HAP-1 (cell line): ENCODE measurements around the gene TNN.
"Not testable (repeated sequence)": the region's sequence is repeated elsewhere in the genome, so short reads cannot be mapped to it uniquely, and the experiment has no call there.

ENCODE experiments used
- DNase-seq, 2 experiments: peaks; one replicate each; pipeline ENCODE4 v3.0.0-alpha.2; 2016 to 2020; ENCODE audit warnings: low spot score in 2 of 2
- H3K27me3 ChIP-seq: fragments of 250-450 bp; sonication (Bioruptor Pico); 2 replicates; pipeline ENCODE4 v1.5.1; 2020; ENCODE audit warnings: low read depth, mild to moderate bottlenecking, moderate library complexity
- H3K36me3 ChIP-seq: fragments of 250-450 bp; sonication (Bioruptor Pico); replicated peaks from 2 replicates; pipeline ENCODE4 v1.5.1; 2020; ENCODE audit warnings: mild to moderate bottlenecking
- H3K4me1 ChIP-seq: fragments of 250-450 bp; sonication (Bioruptor Pico); 2 replicates; pipeline ENCODE4 v1.5.1; 2020; ENCODE audit warnings: mild to moderate bottlenecking
- H3K4me3 ChIP-seq: fragments of 250-450 bp; sonication (Bioruptor Pico); 2 replicates; pipeline ENCODE4 v1.5.1; 2020; ENCODE audit warnings: mild to moderate bottlenecking, moderate library complexity
- H3K9me3 ChIP-seq: fragments of 250-450 bp; sonication (Bioruptor Pico); 2 replicates; pipeline ENCODE4 v1.5.1; 2020; ENCODE audit warnings: mild to moderate bottlenecking, moderate library complexity
- in situ Hi-C: fragments of 300-500 bp; cut with MboI; formaldehyde crosslinking; loops from 3 replicates; pipeline ENCODE4 v1.14.3; 2020; ENCODE audit warnings: low sequenced_read_pairs, inconsistent platforms, mixed read lengths

TNN gene

GRCh38 chr1:175099916-175100315 lies 32.3 kb downstream of the TNN start:
- no peaks in the 10 kb centered on the region for H3K36me3 ChIP-seq
- in situ Hi-C loops: no loop called here
- DNase-seq: no peak
- no peaks in the 10 kb centered on the region for H3K27me3 ChIP-seq
- no peaks in the 10 kb centered on the region for H3K4me1 ChIP-seq
- no peaks in the 10 kb centered on the region for H3K9me3 ChIP-seq
- no peak overlapping the region for H3K4me3 ChIP-seq

- H3K9me3 ChIP-seq, DNase-seq, H3K4me3 ChIP-seq, H3K36me3 ChIP-seq, in situ Hi-C loops, H3K27me3 ChIP-seq, H3K4me1 ChIP-seq: not testable (repeated sequence)
Observed at GRCh38 chr1:175102166-175102565, 34.5 kb downstream of the TNN start.

- H3K36me3 ChIP-seq, H3K4me3 ChIP-seq, in situ Hi-C loops, DNase-seq, H3K4me1 ChIP-seq, H3K9me3 ChIP-seq, H3K27me3 ChIP-seq: not testable (repeated sequence)
Observed at GRCh38 chr1:175106536-175106935, 38.9 kb downstream of the TNN start.

GRCh38 chr1:175108331-175108820 lies 40.7 kb downstream of the TNN start:
- H3K27me3 ChIP-seq, in situ Hi-C loops, H3K4me3 ChIP-seq, H3K9me3 ChIP-seq, H3K36me3 ChIP-seq, DNase-seq, H3K4me1 ChIP-seq: not testable (repeated sequence)

- no peak overlapping the region for H3K4me3 ChIP-seq
- DNase-seq: no peak
- no peaks in the 10 kb centered on the region for H3K27me3 ChIP-seq
- in situ Hi-C loops: no loop called here
- no peaks in the 10 kb centered on the region for H3K9me3 ChIP-seq
- peaks cover 3% of the 10 kb centered on the region; the same call in 1 of the 2 replicates for H3K4me1 ChIP-seq
- no peaks in the 10 kb centered on the region for H3K36me3 ChIP-seq
Observed at GRCh38 chr1:175114996-175115395, 47.4 kb downstream of the TNN start.

- in situ Hi-C loops: no loop called here
- no peak for DNase-seq
- peaks cover 3% of the 10 kb centered on the region; the same call in 1 of the 2 replicates for H3K4me1 ChIP-seq
- H3K9me3 ChIP-seq: no peaks in the 10 kb centered on the region
- H3K4me3 ChIP-seq: no peak overlapping the region
- no peaks in the 10 kb centered on the region for H3K27me3 ChIP-seq
- no peaks in the 10 kb centered on the region for H3K36me3 ChIP-seq
Observed at GRCh38 chr1:175116210-175116798, 48.7 kb downstream of the TNN start.

GRCh38 chr1:175116903-175117302 lies 49.3 kb downstream of the TNN start:
- no peak for DNase-seq
- H3K4me3 ChIP-seq: no peak overlapping the region
- no peaks in the 10 kb centered on the region for H3K9me3 ChIP-seq
- in situ Hi-C loops: no loop called here
- peaks cover 3% of the 10 kb centered on the region; the same call in 1 of the 2 replicates for H3K4me1 ChIP-seq
- H3K27me3 ChIP-seq: no peaks in the 10 kb centered on the region
- no peaks in the 10 kb centered on the region for H3K36me3 ChIP-seq

GRCh38 chr1:175118375-175119367 lies 51.0 kb downstream of the TNN start:
- Histone ChIP-seq H3K36me3 (no peaks in the 10 kb centered on the region), H3K9me3 (no peaks in the 10 kb centered on the region), H3K27me3 (no peaks in the 10 kb centered on the region), H3K4me3 (no peak overlapping the region), H3K4me1 (peaks cover 3% of the 10 kb centered on the region; the same call in 1 of the 2 replicates)
- DNase-seq: no peak
- in situ Hi-C loops: no loop called here

GRCh38 chr1:175120511-175120910 lies 52.9 kb downstream of the TNN start:
- Histone ChIP-seq H3K27me3 (no peaks in the 10 kb centered on the region), H3K9me3 (no peaks in the 10 kb centered on the region), H3K4me3 (no peak overlapping the region), H3K4me1 (peaks cover 3% of the 10 kb centered on the region; the same call in 1 of the 2 replicates), H3K36me3 (no peaks in the 10 kb centered on the region)
- in situ Hi-C loops: no loop called here
- DNase-seq: no peak

- H3K4me1 ChIP-seq: peaks cover 10% of the 10 kb centered on the region
- in situ Hi-C loops: no loop called here
- H3K27me3 ChIP-seq: no peaks in the 10 kb centered on the region
- no peaks in the 10 kb centered on the region for H3K36me3 ChIP-seq
- no peak for DNase-seq
- H3K9me3 ChIP-seq: no peaks in the 10 kb centered on the region
- no peak overlapping the region for H3K4me3 ChIP-seq
Observed at GRCh38 chr1:175124861-175125260, 57.2 kb downstream of the TNN start.

- DNase-seq: no peak
- Histone ChIP-seq H3K36me3 (no peaks in the 10 kb centered on the region), H3K4me3 (no peak overlapping the region), H3K9me3 (no peaks in the 10 kb centered on the region), H3K4me1 (peaks cover 18% of the 10 kb centered on the region), H3K27me3 (no peaks in the 10 kb centered on the region)
- in situ Hi-C loops: no loop called here
Observed at GRCh38 chr1:175126347-175126746, 58.7 kb downstream of the TNN start.

- in situ Hi-C loops: no loop called here
- no peaks in the 10 kb centered on the region for H3K36me3 ChIP-seq
Observed at GRCh38 chr1:175127565-175127964, 59.9 kb downstream of the TNN start.

GRCh38 chr1:175128523-175128922 lies 60.9 kb downstream of the TNN start:
- in situ Hi-C loops: no loop called here
- H3K36me3 ChIP-seq: no peaks in the 10 kb centered on the region
- H3K27me3 ChIP-seq: no peaks in the 10 kb centered on the region

More at GRCh38 chr1:175127565-175127964, 59.9 kb downstream of the TNN start:
- no peaks in the 10 kb centered on the region for H3K9me3 ChIP-seq
- H3K27me3 ChIP-seq: no peaks in the 10 kb centered on the region
- no peak overlapping the region for H3K4me3 ChIP-seq
- peaks cover 18% of the 10 kb centered on the region for H3K4me1 ChIP-seq
- DNase-seq: no peak

GRCh38 chr1:175129182-175129581 lies 61.5 kb downstream of the TNN start:
- in situ Hi-C loops: no loop called here
- Histone ChIP-seq H3K27me3 (no peaks in the 10 kb centered on the region), H3K36me3 (no peaks in the 10 kb centered on the region), H3K9me3 (no peaks in the 10 kb centered on the region), H3K4me1 (peaks cover 18% of the 10 kb centered on the region), H3K4me3 (no peak overlapping the region)
- no peak for DNase-seq

More at GRCh38 chr1:175128523-175128922, 60.9 kb downstream of the TNN start:
- no peak overlapping the region for H3K4me3 ChIP-seq
- no peak for DNase-seq
- H3K4me1 ChIP-seq: peaks cover 18% of the 10 kb centered on the region
- no peaks in the 10 kb centered on the region for H3K9me3 ChIP-seq
